Mesenchymal stem cell (in vitro differentiated cells and primary cell): ENCODE measurements around the gene PCNT.

ENCODE experiments used
- DNase-seq: peaks from one replicate; pipeline ENCODE4 v3.0.0-alpha.2; 2013
- H2AFZ ChIP-seq: one replicate; pipeline ENCODE4 v1.6.1; 2013; ENCODE audit warnings: low read depth, mild to moderate bottlenecking, control low read depth, inconsistent platforms, low read length, moderate library complexity
- H2AK5ac ChIP-seq: 2 replicates; pipeline ENCODE4 v1.6.1; 2013; ENCODE audit warnings: low read length, moderate library complexity, mild to moderate bottlenecking, inconsistent platforms; ENCODE audit not compliant: severe bottlenecking
- H2BK120ac ChIP-seq: one replicate; pipeline ENCODE4 v1.6.1; 2013; ENCODE audit warnings: low read depth, mild to moderate bottlenecking, inconsistent platforms, low read length, moderate library complexity
- H2BK12ac ChIP-seq, 2 experiments: one replicate each; pipeline ENCODE4 v1.6.1; 2013; ENCODE audit warnings: inconsistent platforms in 2 of 2, low read length in 2 of 2, mild to moderate bottlenecking in 2 of 2, moderate library complexity in 2 of 2, control low read depth in 1 of 2
- H2BK15ac ChIP-seq: one replicate; pipeline ENCODE4 v1.6.1; 2013; ENCODE audit warnings: mild to moderate bottlenecking, low read depth, inconsistent platforms; ENCODE audit not compliant: poor library complexity, severe bottlenecking
- H2BK5ac ChIP-seq: 2 replicates; pipeline ENCODE4 v1.6.1; 2013; ENCODE audit warnings: low read depth, mild to moderate bottlenecking, low read length, control low read depth, inconsistent platforms; ENCODE audit not compliant: poor library complexity, severe bottlenecking
- H3K14ac ChIP-seq, 2 experiments: one replicate each; pipeline ENCODE4 v1.6.1; 2013; ENCODE audit warnings: inconsistent platforms in 2 of 2, low read length in 2 of 2, control low read depth in 1 of 2, mild to moderate bottlenecking in 1 of 2, moderate library complexity in 1 of 2
- H3K18ac ChIP-seq, 2 experiments: one replicate each; pipeline ENCODE4 v1.6.1; 2013; ENCODE audit warnings: inconsistent platforms in 2 of 2, low read length in 2 of 2, control low read depth in 1 of 2, low read depth in 1 of 2, mild to moderate bottlenecking in 1 of 2
- H3K23ac ChIP-seq, 2 experiments: one replicate each; pipeline ENCODE4 v1.6.1; 2013; ENCODE audit warnings: inconsistent platforms in 2 of 2, low read length in 2 of 2, mild to moderate bottlenecking in 2 of 2, moderate library complexity in 2 of 2, control low read depth in 1 of 2
- H3K27ac ChIP-seq: 2 replicates; pipeline ENCODE4 v1.5.1; 2013; ENCODE audit warnings: mild to moderate bottlenecking, moderate library complexity, low read length, control low read depth, inconsistent platforms; ENCODE audit not compliant: poor library complexity, severe bottlenecking
- H3K27me3 ChIP-seq, 2 experiments: 2 replicates each; pipeline versions ENCODE4 v1.6.1 to v1.7.0; 2013; ENCODE audit warnings: low read length in 2 of 2, mild to moderate bottlenecking in 2 of 2, moderate library complexity in 2 of 2, control low read depth in 1 of 2, inconsistent platforms in 1 of 2; ENCODE audit not compliant: control insufficient read depth in 1 of 2, insufficient read depth in 1 of 2
- H3K36me3 ChIP-seq, 2 experiments: 2 replicates each; pipeline versions ENCODE4 v1.6.1 to v1.7.0; 2013; ENCODE audit warnings: low read length in 2 of 2, control low read depth in 1 of 2, inconsistent platforms in 1 of 2, low read depth in 1 of 2, mild to moderate bottlenecking in 1 of 2; ENCODE audit not compliant: insufficient read depth in 2 of 2, control insufficient read depth in 1 of 2
- H3K4ac ChIP-seq, 2 experiments: one replicate each; pipeline ENCODE4 v1.6.1; 2013; ENCODE audit warnings: inconsistent platforms in 2 of 2, low read length in 2 of 2, mild to moderate bottlenecking in 2 of 2, moderate library complexity in 2 of 2, control low read depth in 1 of 2, low read depth in 1 of 2
- H3K4me1 ChIP-seq: 2 replicates; pipeline ENCODE4 v1.6.1; 2013; ENCODE audit warnings: low read depth, low read length, control low read depth; ENCODE audit not compliant: control insufficient read depth, insufficient read depth
- H3K4me2 ChIP-seq: 2 replicates; pipeline ENCODE4 v1.6.1; 2013; ENCODE audit warnings: low read length, mild to moderate bottlenecking, inconsistent platforms; ENCODE audit not compliant: poor library complexity, severe bottlenecking
- H3K4me3 ChIP-seq, 2 experiments: 2 replicates each; pipeline versions ENCODE4 v1.5.1 to v1.7.0; 2013; ENCODE audit warnings: low read length in 2 of 2, mild to moderate bottlenecking in 2 of 2, control low read depth in 1 of 2, low read depth in 1 of 2; ENCODE audit not compliant: insufficient read depth in 1 of 2
- H3K79me1 ChIP-seq: replicated peaks from 2 replicates; pipeline ENCODE4 v1.6.1; 2013; ENCODE audit warnings: mild to moderate bottlenecking, control low read depth, low read length, inconsistent platforms; ENCODE audit not compliant: poor library complexity, severe bottlenecking
- H3K9ac ChIP-seq: 2 replicates; pipeline ENCODE4 v1.7.0; 2013; ENCODE audit warnings: mild to moderate bottlenecking, low read length, moderate library complexity
- H3K9me3 ChIP-seq: 2 replicates; pipeline ENCODE4 v1.7.0; 2013; ENCODE audit warnings: mild to moderate bottlenecking, low read length; ENCODE audit not compliant: control insufficient read depth
- H4K8ac ChIP-seq: one replicate; pipeline ENCODE4 v1.6.1; 2013; ENCODE audit warnings: inconsistent platforms, mild to moderate bottlenecking, low read length, moderate library complexity
- H4K91ac ChIP-seq: one replicate; pipeline ENCODE4 v1.6.1; 2013; ENCODE audit warnings: mild to moderate bottlenecking, low read length, inconsistent platforms
- WGBS: methylation state at CpG from one replicate; pipeline ENCODE4 v1.1.7; 2013; ENCODE audit warnings: mixed read lengths; 5-methylcytosine and 5-hydroxymethylcytosine counted together

PCNT gene

DNA sequence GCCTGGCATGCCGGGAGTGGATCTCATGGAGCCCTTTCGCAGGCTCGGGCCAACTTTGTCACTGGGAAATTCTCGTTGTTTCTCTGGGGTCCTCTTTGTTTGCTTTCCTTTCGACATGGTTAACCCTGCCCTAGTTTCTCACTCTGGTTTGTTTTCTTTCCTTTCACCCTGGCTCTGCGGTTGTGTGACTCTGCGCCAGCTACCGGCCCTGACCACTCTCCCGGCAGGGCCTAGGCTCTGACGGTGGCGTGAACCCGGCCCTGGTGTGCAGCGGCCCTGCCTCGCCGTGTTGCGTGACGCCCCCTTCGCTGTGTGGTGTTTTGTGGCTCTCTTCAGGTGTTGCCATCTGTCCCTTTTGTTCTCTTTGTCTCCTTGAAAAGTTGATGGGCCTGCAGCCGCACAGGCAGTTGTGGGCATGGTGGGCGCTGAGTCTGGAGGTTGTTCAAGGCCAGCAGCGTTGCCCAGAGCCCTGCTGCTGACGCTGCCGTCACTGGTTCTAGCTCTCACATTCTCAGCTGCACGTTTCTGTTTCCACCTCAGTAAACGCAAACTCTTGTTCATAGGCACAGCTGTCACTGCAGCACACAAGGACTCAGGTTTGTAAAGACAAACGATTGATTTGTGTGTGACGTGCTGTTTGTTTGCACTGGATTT, 70.1 kb downstream of the PCNT start:
- Histone ChIP-seq H3K4me1 (peaks cover 13% of the 10 kb centered on the region), H4K91ac (no peak overlapping the region), H2BK12ac (no peak overlapping the region), H3K4me2 (no peak overlapping the region), H3K23ac (no peak overlapping the region), H3K4ac (no peak overlapping the region), H4K8ac (no peak overlapping the region), H3K18ac (no peak overlapping the region), H3K9ac (no peak overlapping the region), H3K14ac (no peak overlapping the region), H2BK5ac (no peak overlapping the region), H3K4me3 (no peak overlapping the region), H3K9me3 (no peaks in the 10 kb centered on the region), H3K27ac (no peak overlapping the region), H2AK5ac (no peak overlapping the region), H3K36me3 (peaks cover 60 to 73% of the 10 kb centered on the region in 2 experiments), H2BK15ac (no peak overlapping the region), H2AFZ (no peak overlapping the region), H2BK120ac (no peak overlapping the region), H3K79me1 (peaks cover 43% of the 10 kb centered on the region), H3K27me3 (no peaks in the 10 kb centered on the region)
- no peak for DNase-seq
- 97% methylated on average over 26 of the region's 27 CpGs for WGBS

DNA sequence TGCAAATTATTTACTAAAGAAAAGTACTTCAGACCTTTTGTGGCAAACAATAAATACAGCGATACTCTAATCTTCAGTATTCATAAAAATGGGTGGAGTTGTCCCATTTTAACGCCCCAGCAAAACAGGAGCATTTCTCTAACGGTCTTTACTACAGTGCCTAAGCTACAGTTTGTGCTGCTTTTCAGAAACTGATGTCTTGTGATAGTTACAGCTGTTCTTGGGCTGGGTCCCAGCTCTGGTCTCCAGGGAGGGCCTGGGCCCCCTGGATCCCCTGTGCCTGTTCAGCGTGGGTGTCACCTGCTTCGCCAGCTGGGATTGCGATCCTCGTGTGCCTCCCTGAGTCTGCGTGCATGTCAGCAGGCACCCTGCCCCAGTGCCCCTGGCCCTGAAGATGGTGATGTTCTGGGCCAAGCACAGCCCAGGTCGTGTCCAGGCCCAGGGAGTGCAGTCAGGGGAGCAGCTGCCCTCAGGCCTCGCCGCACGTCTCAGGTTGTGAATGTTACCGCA, 70.7 kb downstream of the PCNT start:
- Histone ChIP-seq H2BK120ac (no peak overlapping the region), H2BK15ac (no peak overlapping the region), H3K4me2 (no peak overlapping the region), H3K4ac (no peak overlapping the region), H3K9ac (no peak overlapping the region), H3K14ac (peak overlapping the region in 1 of 2 experiments; percentile 26), H2BK5ac (no peak overlapping the region), H3K27me3 (no peaks in the 10 kb centered on the region), H3K18ac (no peak overlapping the region), H3K9me3 (no peaks in the 10 kb centered on the region), H4K8ac (no peak overlapping the region), H3K27ac (no peak overlapping the region), H3K4me1 (peaks cover 13% of the 10 kb centered on the region), H2BK12ac (peak overlapping the region in 1 of 2 experiments; percentile 3), H3K23ac (peak overlapping the region in 1 of 2 experiments; percentile 34), H2AK5ac (no peak overlapping the region), H4K91ac (no peak overlapping the region), H3K79me1 (peaks cover 45% of the 10 kb centered on the region), H3K4me3 (no peak overlapping the region), H3K36me3 (peaks cover 60 to 74% of the 10 kb centered on the region in 2 experiments), H2AFZ (no peak overlapping the region)
- 97% methylated on average over 13 of the region's 13 CpGs for WGBS
- no peak for DNase-seq

DNA sequence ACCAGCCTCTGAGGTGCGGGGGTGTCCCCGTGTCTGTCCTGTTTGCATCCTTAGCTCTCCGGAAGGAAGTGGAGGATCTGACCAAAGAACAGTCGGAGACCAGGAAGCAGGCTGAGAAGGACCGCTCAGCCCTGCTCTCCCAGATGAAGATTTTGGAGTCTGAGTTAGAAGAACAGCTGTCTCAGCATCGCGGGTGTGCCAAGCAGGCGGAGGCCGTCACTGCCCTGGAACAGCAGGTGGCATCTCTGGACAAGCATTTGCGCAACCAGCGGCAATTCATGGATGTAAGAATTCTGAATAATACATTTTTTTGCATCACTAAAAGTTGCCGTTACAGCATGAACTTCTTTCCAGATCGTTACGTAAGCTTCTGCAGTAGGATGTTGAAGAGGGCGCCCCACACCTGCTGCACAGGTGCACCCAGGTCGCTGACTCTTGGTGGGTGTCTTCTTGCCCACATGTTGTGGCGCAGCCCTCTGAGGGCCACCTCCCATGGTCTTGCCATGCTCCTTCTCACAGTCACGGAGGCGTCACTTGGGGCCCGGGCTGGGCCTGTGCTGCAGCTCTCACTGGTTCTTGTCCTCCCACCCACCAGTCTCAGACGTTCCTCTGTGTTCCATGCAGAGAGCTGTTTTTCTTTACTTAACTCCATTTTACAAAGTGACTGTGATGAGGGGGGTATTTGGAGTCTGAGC, 73.4 kb downstream of the PCNT start:
- H3K18ac ChIP-seq: no peak overlapping the region
- no peaks in the 10 kb centered on the region for H3K9me3 ChIP-seq
- no peak overlapping the region for H3K27ac ChIP-seq
- H2AFZ ChIP-seq: no peak overlapping the region
- H3K4me3 ChIP-seq: no peak overlapping the region
- no peak overlapping the region for H3K14ac ChIP-seq
- H3K36me3 ChIP-seq: peaks cover 62 to 72% of the 10 kb centered on the region in 2 experiments
- no peak overlapping the region for H2AK5ac ChIP-seq
- no peak overlapping the region for H3K4ac ChIP-seq
- H4K91ac ChIP-seq: no peak overlapping the region
- H3K4me2 ChIP-seq: no peak overlapping the region
- H2BK5ac ChIP-seq: no peak overlapping the region
- no peak for DNase-seq
- H3K4me1 ChIP-seq: peaks cover 13% of the 10 kb centered on the region
- H2BK120ac ChIP-seq: no peak overlapping the region
- 98% methylated on average over 17 of the region's 21 CpGs for WGBS
- H3K9ac ChIP-seq: no peak overlapping the region
- H3K27me3 ChIP-seq: no peaks in the 10 kb centered on the region
- H3K23ac ChIP-seq: no peak overlapping the region
- H2BK15ac ChIP-seq: no peak overlapping the region
- no peak overlapping the region for H4K8ac ChIP-seq
- H2BK12ac ChIP-seq: no peak overlapping the region
- H3K79me1 ChIP-seq: peaks cover 42% of the 10 kb centered on the region

DNA sequence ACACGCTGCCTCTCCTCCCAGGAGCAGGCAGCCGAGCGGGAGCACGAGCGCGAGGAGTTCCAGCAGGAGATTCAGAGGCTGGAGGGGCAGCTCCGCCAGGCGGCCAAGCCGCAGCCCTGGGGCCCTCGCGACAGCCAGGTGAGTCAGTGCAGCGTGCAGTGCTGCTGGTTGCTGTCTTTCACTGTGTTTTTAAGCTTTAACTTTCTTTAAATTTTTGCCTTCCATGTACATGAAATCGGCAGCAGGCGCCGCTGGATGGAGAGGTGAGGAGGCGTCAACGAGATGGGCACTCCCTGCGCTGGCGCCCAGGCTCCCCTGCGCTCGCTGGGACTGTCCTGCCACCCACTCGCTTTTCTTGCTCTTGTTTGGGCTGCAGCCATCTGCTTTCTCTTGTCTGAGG, 74.0 kb downstream of the PCNT start:
- Histone ChIP-seq H3K36me3 (peaks cover 68 to 73% of the 10 kb centered on the region in 2 experiments), H3K23ac (no peak overlapping the region), H3K79me1 (peaks cover 40% of the 10 kb centered on the region), H4K8ac (no peak overlapping the region), H3K4me1 (peaks cover 13% of the 10 kb centered on the region), H3K4ac (no peak overlapping the region), H3K14ac (no peak overlapping the region), H3K27ac (no peak overlapping the region), H3K27me3 (no peaks in the 10 kb centered on the region), H3K4me3 (no peak overlapping the region), H2AK5ac (no peak overlapping the region), H3K9ac (no peak overlapping the region), H2BK5ac (no peak overlapping the region), H4K91ac (no peak overlapping the region), H2BK15ac (no peak overlapping the region), H2BK120ac (no peak overlapping the region), H3K4me2 (no peak overlapping the region), H3K18ac (no peak overlapping the region), H3K9me3 (no peaks in the 10 kb centered on the region), H2BK12ac (no peak overlapping the region), H2AFZ (no peak overlapping the region)
- no peak for DNase-seq
- 97% methylated on average over 22 of the region's 22 CpGs for WGBS
